SK-N-MC (cell line): ENCODE data around the gene NIT1.

Experiments
- DNase-seq: peaks from one replicate; pipeline ENCODE4 v3.0.0-alpha.2; 2011; ENCODE audit warnings: low read depth, low spot score
- H3K27ac ChIP-seq: fragments of 200-600 bp; sonication (generic); 2 replicates; pipeline ENCODE4 v1.5.1; 2016; ENCODE audit warnings: mixed run types
- H3K36me3 ChIP-seq: fragments of 200-600 bp; sonication (generic); 2 replicates; pipeline ENCODE4 v1.6.1; 2017; ENCODE audit warnings: antibody characterized with exemption, low read length, mixed read lengths; ENCODE audit not compliant: insufficient read depth
- H3K4me3 ChIP-seq: fragments of 200-600 bp; sonication (generic); 2 replicates; pipeline ENCODE4 v1.5.1; 2016
- H3K9ac ChIP-seq: fragments of 200-600 bp; sonication (generic); 2 replicates; pipeline ENCODE4 v1.8.0; 2017; ENCODE audit warnings: mixed run types, mixed read lengths; ENCODE audit not compliant: insufficient read length
- H3K9me3 ChIP-seq: fragments of 200-600 bp; sonication (generic); 2 replicates; pipeline ENCODE4 v1.6.1; 2017; ENCODE audit warnings: low read depth, mild to moderate bottlenecking, antibody characterized with exemption, low read length, moderate library complexity, mixed read lengths
- EZH2 ChIP-seq: fragments of 200-600 bp; sonication (generic); IDR thresholded peaks from one replicate; pipeline ENCODE4 v1.6.1; 2017; ENCODE audit warnings: antibody characterized with exemption
- FOXP2 ChIP-seq: optimal IDR thresholded peaks from 2 replicates; pipeline ENCODE3; 2011; ENCODE audit warnings: mild to moderate bottlenecking, moderate library complexity; ENCODE audit not compliant: insufficient read depth; ENCODE audit errors: extremely low read length, control extremely low read depth
- POLR2AphosphoS5 ChIP-seq: IDR thresholded peaks from 2 replicates; pipeline ENCODE4 v1.6.1; 2012; ENCODE audit warnings: mild to moderate bottlenecking, low read depth, low read length, borderline replicate concordance

The NIT1 gene

GRCh38 chr1:161117759-161118581, at the start of gene NIT1, which contains the start of gene PFDN2:
TSS of gene NIT1 (plus strand) at chr1:161118105. CDS start at chr1:161118177, 72 bp downstream.
TSS of gene PFDN2 (minus strand) at chr1:161118037. CDS start at chr1:161118026, 11 bp downstream.
- H3K27ac ChIP-seq = peak within 1 kb of the TSS; percentile 84
- TF ChIP-seq EZH2 (no peak), POLR2AphosphoS5 (peak; percentile 94), FOXP2 (peak; percentile 86)
- peak within 1 kb of the TSS; percentile 94 for H3K4me3 ChIP-seq
- no peaks in the 10 kb centered on the region for H3K9me3 ChIP-seq
- H3K36me3 ChIP-seq = peaks cover 50% of the 10 kb centered on the region
- no peak for DNase-seq
- peak within 1 kb of the TSS; percentile 90 for H3K9ac ChIP-seq

GRCh38 chr1:161068306-161069234, 49.3 kb upstream of the NIT1 start:
- no peak overlapping the region for H3K9ac ChIP-seq

GRCh38 chr1:161069241-161069640, 48.7 kb upstream of the NIT1 start:
- Histone ChIP-seq H3K36me3 (no peaks in the 10 kb centered on the region), H3K27ac (no peak overlapping the region), H3K9ac (no peak overlapping the region), H3K4me3 (no peak overlapping the region), H3K9me3 (no peaks in the 10 kb centered on the region)
- DNase-seq = no peak
- TF ChIP-seq FOXP2 = no peak
- TF ChIP-seq EZH2 = no peak
- no peak for TF ChIP-seq POLR2AphosphoS5

More at GRCh38 chr1:161068306-161069234, 49.3 kb upstream of the NIT1 start:
- Histone ChIP-seq H3K9me3 (no peaks in the 10 kb centered on the region), H3K27ac (no peak overlapping the region), H3K36me3 (no peaks in the 10 kb centered on the region), H3K4me3 (no peak overlapping the region)
- TF ChIP-seq FOXP2 (no peak), EZH2 (no peak), POLR2AphosphoS5 (no peak)
- DNase-seq = no peak

GRCh38 chr1:161069731-161070270, 48.1 kb upstream of the NIT1 start, which contains the start of gene ARHGAP30:
TSS of gene ARHGAP30 (minus strand) at chr1:161069891. CDS start at chr1:161069624, 267 bp downstream.
- Histone ChIP-seq H3K9me3 (no peaks in the 10 kb centered on the region), H3K9ac (no peak within 1 kb of the TSS), H3K4me3 (no peak within 1 kb of the TSS), H3K27ac (no peak within 1 kb of the TSS), H3K36me3 (no peaks in the 10 kb centered on the region)
- TF ChIP-seq FOXP2 (no peak), POLR2AphosphoS5 (no peak), EZH2 (no peak)
- DNase-seq = no peak

- no peak for DNase-seq
- TF ChIP-seq FOXP2 (no peak), EZH2 (no peak), POLR2AphosphoS5 (no peak)
- H3K9me3 ChIP-seq = no peaks in the 10 kb centered on the region
- no peak overlapping the region for H3K27ac ChIP-seq
- H3K4me3 ChIP-seq = no peak overlapping the region
- H3K36me3 ChIP-seq = no peaks in the 10 kb centered on the region
- no peak overlapping the region for H3K9ac ChIP-seq
Measured at GRCh38 chr1:161070761-161071160, 47.1 kb upstream of the NIT1 start.

- H3K27ac ChIP-seq = no peak overlapping the region
- no peak for DNase-seq
- H3K9me3 ChIP-seq = no peaks in the 10 kb centered on the region
- TF ChIP-seq POLR2AphosphoS5 (no peak), FOXP2 (no peak), EZH2 (no peak)
- H3K9ac ChIP-seq = no peak overlapping the region
- no peaks in the 10 kb centered on the region for H3K36me3 ChIP-seq
- H3K4me3 ChIP-seq = no peak overlapping the region
Measured at GRCh38 chr1:161071886-161072371, 46.0 kb upstream of the NIT1 start.

GRCh38 chr1:161072751-161073449, 45.0 kb upstream of the NIT1 start:
- Histone ChIP-seq H3K27ac (no peak overlapping the region), H3K4me3 (no peak overlapping the region), H3K36me3 (no peaks in the 10 kb centered on the region), H3K9ac (no peak overlapping the region), H3K9me3 (no peaks in the 10 kb centered on the region)
- DNase-seq = no peak
- TF ChIP-seq FOXP2 = no peak
- no peak for TF ChIP-seq POLR2AphosphoS5
- no peak for TF ChIP-seq EZH2
